HG03280 (cell line): ENCODE data around the gene SCYGR7.
"Not testable (repeated sequence)": the region's sequence is repeated elsewhere in the genome, so short reads cannot be mapped to it uniquely, and the experiment has no call there.

ENCODE experiments used
- ATAC-seq: cut with Tn5 transposase; IDR thresholded peaks from one replicate; pipeline ENCODE4 v1.9.1; 2021; ENCODE audit warnings: mild to moderate bottlenecking, moderate library complexity; ENCODE audit not compliant: unreplicated experiment

SCYGR7 gene

GRCh38 chr2:227728035-227728434, at the start of gene SCYGR7:
Gene SCYGR7, plus strand, starts transcription at chr2:227728335. Its CDS starts 0 bp downstream, at chr2:227728335.
- ATAC-seq, result no peak

DNA sequence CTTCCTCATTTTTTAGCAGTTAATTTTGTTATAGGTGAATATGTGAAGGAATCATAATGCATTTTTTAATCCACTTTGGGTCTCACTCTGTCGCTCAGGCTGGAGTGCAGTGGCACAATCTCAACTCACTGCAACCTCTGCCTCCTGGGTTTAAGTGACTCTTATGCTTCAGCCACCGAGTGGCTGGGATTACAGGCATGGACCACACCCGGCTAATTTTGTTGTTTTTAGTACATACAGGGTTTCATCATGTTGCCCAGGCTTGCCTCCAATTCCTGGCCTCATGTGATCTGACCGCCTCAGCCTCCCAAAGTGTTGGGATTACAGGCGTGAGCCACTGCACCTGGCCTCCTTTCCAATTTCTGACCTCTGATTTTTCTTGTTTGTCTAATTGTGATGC, 43.9 kb upstream of the SCYGR7 start:
- no peak for ATAC-seq

GRCh38 chr2:227687189-227687588, 40.9 kb upstream of the SCYGR7 start:
- no peak for ATAC-seq

- ATAC-seq, result no peak
Observed at GRCh38 chr2:227696990-227697679, 31.0 kb upstream of the SCYGR7 start.

DNA sequence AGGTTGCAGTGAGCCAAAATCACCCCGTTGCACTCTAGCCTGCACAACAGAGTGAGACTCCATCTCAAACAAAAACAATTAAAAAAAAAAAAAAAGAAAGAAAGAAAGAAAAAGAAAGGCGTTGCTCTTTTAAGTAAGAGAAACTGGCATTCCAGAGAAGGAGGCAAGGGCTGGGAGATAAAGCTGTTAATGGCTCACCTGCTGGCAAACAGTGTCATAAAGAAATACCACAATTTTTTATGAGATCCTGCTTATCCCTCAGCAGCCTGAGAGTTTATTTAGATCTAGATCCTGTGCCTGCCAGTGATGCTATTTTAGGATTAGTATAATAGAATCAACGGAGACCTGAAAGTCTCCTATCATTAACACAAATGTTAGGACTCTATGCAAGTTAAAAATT, 26.6 kb upstream of the SCYGR7 start:
- no peak for ATAC-seq

GRCh38 chr2:227703280-227703732, 24.8 kb upstream of the SCYGR7 start:
- ATAC-seq, result no peak

DNA sequence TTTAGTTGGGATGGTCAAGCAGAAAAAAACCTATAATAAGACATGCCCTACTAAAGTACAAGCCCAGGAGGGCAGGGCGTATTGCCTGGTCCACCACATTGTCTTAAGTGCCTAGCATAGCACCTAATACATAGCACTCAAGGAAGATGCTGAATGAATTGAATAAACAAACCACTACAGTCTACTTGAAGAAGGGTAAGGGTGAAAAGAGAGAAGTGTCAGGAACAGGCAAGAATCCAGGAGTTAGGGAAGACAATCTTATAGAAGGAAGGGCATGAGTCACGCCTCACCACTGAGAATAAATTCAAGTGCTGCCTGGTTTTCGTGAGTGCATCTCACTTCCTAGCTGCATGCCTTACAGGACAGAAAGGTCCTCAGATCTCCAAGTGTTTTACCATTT, 24.2 kb upstream of the SCYGR7 start:
- no peak for ATAC-seq

DNA sequence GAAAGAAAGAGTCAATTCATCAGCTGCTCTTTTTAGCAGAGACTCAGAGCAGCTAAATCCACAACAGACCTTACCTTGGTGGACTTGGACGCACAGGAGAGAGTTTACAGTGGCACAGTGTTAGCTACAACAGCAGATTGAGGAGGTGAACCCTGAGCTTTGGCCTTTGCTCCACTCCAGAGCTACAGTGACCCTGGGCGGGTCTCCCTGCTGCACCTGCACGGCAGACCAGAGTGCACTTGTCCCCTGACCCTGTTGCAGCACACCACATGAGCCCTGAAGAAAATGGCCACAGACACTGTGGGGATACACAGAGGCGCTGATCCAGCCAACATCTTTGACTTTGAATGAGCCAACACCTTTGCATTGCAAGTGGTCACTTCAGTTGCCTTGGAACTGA, 21.3 kb upstream of the SCYGR7 start:
- no peak for ATAC-seq

- ATAC-seq, result no peak
Observed at GRCh38 chr2:227707390-227707789, 20.7 kb upstream of the SCYGR7 start.

DNA sequence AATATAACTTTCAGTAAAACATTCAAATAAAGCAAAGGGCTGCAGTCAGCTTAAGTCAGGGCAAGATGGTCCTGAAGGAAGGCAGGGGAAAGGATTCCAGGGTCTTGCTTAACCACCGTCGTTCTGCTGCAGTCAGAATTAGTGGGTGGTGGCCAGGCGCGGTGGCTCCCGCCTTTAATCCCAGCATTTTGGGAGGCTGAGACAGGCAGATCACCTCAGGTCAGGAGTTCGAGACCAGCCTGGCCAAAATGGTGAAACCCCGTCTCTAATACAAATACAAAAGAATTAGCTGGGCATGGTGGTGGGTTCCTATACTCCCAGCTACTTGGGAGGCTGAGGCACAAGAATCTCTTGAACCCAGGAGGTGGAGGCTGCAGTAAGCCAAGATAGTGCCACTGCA, 17.1 kb upstream of the SCYGR7 start:
- no peak for ATAC-seq

DNA sequence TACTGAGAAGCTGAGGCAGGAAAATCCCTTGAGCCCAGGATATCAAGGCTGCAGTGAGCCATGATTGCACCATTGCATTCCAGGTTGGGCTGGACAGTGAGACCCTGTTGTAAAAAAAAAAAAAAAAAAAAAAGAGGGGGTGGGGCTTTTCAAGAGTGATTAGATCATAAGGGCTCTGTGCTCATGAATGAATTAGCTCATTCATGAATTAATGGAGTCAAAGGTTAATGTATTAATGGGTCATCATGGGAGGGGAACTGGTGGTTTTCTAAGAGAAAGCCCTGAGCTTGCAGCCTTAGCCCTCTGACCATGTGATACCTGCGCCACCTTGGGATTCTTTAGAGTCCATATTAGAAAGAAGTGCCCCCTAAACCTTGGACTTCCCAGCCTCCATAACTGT, 14.8 kb upstream of the SCYGR7 start:
- no peak for ATAC-seq

DNA sequence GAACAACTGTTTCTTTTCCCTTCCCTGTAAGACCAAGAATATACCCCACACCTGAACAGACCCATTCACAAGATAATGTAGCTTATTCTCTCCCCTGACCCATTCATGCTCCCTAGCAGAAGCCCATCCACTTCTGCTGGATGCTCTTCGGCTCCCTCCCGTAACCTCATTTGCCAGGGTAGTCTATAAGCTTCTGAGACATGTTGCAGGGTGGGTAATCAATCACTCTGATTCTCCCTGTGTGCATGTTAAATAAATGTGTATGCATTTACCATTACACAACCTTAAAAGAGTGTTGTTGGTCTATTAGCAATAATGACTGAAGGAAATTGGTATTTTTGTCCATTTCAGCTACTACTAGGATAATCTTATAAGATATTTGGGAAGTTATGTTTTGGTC, 11.6 kb upstream of the SCYGR7 start:
- ATAC-seq, result no peak

GRCh38 chr2:227717687-227718567, 10.2 kb upstream of the SCYGR7 start, which contains the start of gene SLC19A3:
Gene SLC19A3, minus strand, starts transcription at chr2:227718028. Its CDS starts 15,710 bp downstream, at chr2:227702318.
- no peak for ATAC-seq

DNA sequence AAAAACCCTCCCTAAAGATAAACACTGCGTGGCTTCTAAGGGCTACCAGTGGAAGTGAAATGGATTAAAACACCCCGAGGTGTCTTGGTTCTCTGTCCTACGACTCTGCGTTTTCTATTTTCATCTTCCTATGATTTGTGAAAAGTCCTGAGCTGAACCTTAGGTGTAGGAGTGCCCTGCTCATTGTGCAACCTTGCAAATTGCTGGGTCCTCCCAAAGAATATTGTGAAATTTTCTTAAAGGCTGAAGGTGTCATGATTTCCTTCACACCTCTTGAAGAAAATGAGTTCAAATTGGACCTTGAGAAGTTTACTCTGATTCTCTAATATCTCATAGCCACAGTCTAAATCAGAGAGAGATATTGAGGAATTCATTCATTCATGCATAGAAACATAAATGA, 8.5 kb upstream of the SCYGR7 start:
- ATAC-seq, result no peak

DNA sequence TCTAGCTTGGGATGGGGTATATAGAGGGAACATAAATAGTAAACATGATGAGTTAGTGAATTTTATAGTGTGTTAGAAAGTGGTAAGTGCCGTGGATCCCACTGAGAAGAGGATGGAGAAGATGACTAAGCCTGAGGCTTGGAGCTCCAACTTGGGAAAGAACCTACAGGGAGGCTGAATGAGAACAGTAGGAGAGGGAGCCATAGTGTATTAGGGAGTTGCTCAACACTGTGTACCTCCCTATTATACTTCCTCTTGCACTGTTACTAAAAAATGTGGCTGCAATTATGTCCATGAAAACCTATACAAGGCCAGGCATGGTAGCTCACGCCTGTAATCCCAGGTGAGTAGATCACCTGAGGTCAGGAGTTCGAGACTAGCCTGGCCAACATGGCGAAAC, 7.5 kb upstream of the SCYGR7 start:
- no peak for ATAC-seq

- not testable (repeated sequence) for ATAC-seq
Observed at GRCh38 chr2:227722821-227723220, 5.3 kb upstream of the SCYGR7 start.

- ATAC-seq, result no peak
Observed at GRCh38 chr2:227724394-227725039, 3.6 kb upstream of the SCYGR7 start, which contains the start of gene SCYGR6. Gene SCYGR6, minus strand, starts transcription at chr2:227724757. Its CDS starts 0 bp downstream, at chr2:227724757.

GRCh38 chr2:227739351-227739750, 11.2 kb downstream of the SCYGR7 start:
- ATAC-seq, result no peak

DNA sequence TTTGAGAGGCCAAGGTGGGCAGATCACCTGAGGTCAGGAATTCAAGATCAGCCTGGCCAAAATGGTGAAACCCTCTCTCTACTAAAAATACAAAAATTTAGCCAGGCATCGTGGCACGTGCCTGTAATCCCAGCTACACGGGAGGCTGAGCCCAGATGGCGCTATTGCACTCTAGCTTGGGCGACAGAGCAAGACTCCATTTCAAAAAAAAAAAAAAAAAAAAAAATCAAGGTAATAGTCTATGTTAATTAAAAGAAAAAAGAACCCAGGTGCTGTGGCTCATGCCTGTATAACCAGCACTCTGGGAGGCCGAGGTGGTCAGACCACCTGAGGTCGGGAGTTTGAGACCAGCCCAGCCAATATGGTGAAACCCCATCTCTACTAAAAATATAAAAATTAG, 12.6 kb downstream of the SCYGR7 start:
- ATAC-seq, result not testable (repeated sequence)

DNA sequence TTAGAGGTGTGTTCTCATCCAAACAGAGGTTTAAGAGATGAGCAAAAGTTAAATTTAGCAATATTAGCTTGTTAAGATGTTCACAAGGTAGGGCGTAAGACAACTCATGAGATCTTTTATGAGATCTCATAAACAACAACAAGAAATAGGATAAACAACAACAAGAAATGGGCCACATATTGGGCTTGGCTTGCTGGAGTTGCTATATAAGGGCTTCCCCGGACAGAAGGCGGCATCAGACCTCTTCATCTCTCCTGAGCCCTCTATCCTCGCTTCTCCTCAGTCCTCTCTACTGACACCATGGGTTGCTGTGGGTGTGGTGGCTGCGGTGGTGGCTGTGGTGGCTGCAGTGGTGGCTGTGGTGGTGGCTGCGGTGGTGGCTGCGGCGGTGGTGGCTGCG, 17.5 kb downstream of the SCYGR7 start, which contains the start of gene SCYGR8:
Gene SCYGR8 (plus strand): TSS at position 301 of the 400 bp plus-strand sequence. CDS start 0 bp downstream, at position 301.
- ATAC-seq, result no peak

DNA sequence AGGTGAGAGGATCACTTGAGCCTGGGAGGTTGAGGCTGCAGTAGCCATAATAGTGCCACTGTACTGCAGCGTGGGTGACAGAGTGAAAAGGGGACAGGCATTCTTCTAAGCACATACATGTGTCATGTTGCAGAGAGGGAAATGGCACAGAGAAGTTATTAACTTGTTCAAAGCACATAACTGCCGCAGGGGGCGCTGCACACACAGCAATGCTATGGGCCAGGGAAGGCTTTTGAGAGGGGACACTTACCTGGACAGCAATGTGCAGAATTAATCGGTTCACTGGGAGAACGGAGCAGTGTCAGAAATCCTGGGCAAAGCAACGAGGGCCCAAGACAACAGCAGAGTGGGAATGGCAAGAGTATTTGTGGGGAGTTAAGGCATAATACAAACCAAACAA, 19.9 kb downstream of the SCYGR7 start:
- no peak for ATAC-seq
